Measurements from ENCODE around the gene BRSK1.
"Not testable (repeated sequence)": the region's sequence is repeated elsewhere in the genome, so short reads cannot be mapped to it uniquely, and the experiment has no call there.

BRSK1 gene

DNA sequence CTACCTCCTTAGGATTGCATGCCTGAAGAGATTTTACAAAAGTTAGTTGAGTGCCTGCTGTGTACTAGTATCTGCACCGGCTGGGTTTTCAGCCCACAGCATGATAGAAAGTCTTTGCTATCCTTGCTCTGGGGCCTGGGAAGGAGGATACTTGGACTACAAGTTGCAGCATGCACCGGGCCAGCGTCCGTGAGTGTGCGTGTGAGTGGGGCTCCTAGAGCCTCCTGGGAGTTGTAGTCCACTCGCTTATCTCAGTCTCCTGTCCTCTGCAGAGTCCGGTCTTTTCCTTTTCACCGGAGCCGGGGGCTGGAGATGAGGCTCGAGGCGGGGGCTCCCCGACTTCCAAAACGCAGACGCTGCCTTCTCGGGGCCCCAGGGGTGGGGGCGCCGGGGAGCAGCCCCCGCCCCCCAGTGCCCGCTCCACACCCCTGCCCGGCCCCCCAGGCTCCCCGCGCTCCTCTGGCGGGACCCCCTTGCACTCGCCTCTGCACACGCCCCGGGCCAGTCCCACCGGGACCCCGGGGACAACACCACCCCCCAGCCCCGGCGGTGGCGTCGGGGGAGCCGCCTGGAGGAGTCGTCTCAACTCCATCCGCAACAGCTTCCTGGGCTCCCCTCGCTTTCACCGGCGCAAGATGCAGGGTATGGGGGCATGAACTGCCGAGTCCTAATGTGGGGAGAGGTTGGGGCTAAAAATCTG lies 20.6 kb downstream of the BRSK1 start:
- no peak for DNase-seq (ENCODE audit: low read depth in 2 of 2)

DNA sequence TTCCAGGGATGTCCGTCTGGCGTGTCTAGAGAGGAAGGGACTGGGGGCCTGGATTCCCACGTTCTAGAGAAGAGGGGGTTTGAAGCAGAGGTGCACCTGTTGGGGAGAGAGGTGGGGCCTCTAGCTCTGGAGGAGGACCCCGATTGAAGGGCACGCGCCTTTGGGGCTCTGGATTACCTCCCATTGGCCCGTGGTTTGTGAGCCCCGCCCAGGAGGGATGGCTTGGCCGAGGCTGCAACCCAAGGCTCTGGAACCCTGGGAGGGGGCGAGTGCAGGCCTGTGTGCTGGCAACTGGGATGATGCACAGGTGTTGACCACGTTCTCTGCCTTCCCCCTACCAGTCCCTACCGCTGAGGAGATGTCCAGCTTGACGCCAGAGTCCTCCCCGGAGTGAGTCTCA lies 21.2 kb downstream of the BRSK1 start:
- DNase-seq (ENCODE audit: low read depth in 2 of 2): no peak

DNA sequence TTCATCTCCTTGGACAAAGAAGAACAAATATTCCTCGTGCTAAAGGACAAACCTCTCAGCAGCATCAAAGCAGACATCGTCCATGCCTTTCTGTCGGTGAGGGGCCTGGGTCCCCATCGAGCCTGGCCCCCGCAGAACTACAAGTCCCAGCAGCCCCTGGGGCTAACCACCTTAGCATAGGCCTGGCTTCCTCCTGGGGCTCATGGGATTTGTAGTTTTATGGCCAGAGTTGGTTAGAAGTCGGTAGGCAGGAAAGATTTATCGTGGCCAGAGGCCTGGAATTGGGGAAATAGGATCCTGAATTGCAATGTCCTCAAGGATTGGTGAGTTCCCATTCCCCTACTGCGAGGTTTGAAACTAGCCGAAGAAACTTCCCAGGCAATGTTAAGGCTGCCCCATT lies 21.7 kb downstream of the BRSK1 start:
- no peak for DNase-seq (ENCODE audit: low read depth in 2 of 2)

DNA sequence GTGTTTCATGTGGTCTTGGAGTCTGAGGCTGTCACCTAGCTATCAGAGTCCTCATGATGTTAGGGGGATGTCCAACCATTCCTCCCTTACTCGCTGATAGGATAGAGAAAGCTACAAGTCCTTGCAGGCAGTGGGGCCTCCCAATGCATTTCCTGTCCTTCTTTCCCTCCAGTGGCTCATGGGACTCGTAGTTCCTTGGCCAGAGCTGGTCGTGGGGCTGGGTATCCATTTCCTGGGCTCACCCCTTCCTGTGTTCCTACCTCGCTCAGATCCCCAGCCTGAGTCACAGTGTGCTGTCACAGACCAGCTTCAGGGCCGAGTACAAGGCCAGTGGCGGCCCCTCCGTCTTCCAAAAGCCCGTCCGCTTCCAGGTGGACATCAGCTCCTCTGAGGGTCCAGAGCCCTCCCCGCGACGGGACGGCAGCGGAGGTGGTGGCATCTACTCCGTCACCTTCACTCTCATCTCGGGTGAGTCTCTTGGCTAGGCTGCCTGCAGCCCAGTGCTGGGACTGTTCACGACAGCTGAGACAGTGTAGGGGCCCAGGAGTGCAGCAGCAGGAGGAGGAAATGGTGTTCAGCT lies 22.3 kb downstream of the BRSK1 start:
- DNase-seq (ENCODE audit: low read depth in 2 of 2): no peak

DNA sequence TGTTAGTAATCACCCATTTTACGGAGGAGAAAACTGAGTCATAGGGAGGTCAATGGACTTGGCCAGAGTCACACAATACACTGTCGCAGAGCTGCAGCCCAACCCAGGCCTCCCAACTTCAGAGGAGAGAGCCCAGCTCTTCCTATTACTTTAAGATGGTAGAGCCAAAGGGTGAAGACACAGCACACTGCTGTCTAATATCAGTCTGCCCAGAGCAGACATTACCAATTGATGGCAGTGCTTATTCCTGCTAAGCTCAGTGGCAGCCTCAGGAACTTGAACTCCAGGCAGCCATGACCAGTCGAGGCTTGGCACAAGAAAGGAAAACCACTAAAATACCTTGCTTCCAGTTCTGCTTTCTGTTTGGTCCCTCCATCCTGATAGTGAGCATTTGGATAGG lies 22.9 kb downstream of the BRSK1 start:
- DNase-seq (ENCODE audit: low read depth in 2 of 2): no peak

DNA sequence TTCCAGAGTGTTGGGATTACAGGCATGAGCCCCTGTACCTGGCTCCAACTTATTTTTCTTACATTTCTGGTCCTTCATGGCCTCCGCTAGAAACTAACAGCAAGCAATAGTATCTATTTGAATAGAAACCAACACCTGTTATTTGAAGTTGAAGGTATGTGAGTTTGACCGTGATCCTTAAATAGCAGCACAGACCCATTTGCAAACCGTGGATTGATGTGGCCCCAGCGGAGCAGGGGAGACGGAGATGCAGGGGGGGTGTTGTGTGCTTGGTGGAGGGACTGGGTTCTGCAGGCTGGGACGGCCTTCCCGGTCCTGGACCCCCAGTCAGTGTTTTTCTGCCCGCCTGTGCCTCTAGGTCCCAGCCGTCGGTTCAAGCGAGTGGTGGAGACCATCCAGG lies 24.5 kb downstream of the BRSK1 start:
- no peak for DNase-seq (ENCODE audit: low read depth in 2 of 2)

DNA sequence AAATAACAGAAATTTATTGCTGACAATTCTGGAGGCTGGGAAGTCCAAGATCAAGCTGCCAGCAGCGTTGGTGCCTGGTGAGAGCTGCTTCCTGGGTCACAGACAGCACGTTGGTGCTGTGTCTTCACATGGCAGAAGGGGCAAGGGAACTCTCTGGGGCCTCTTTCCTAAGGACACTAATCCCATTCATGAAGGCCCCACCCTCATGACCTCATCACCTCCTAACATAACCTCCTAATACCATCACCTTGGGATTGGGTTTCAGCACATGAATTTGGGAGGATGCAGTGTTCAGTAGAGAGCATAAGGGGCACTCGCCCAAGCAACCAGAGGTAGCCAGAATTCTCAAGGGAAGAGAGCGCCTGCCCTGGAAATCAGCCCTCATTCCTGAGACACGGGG lies 25.7 kb downstream of the BRSK1 start:
- no peak for DNase-seq (ENCODE audit: low read depth in 2 of 2)

DNA sequence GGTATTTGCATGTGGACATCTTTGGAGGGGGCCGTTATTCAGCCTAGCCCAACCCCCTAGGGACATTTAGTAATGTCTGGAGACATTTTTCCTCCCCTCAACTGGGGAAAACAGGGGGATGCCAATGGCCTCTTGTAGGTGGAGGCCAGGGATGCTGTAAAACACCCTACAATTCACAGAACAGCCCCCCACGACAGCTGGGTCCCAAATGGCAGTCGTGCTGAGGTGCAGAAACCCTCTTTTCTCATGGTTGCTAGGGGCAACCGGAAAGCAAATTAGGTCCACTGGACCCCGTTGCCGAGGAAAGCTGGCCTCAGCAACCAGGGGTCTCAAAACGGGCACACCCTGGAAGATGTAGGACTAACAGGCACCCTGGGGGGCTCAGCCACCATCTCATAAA lies 26.7 kb downstream of the BRSK1 start:
- DNase-seq (ENCODE audit: low read depth in 2 of 2): no peak

DNA sequence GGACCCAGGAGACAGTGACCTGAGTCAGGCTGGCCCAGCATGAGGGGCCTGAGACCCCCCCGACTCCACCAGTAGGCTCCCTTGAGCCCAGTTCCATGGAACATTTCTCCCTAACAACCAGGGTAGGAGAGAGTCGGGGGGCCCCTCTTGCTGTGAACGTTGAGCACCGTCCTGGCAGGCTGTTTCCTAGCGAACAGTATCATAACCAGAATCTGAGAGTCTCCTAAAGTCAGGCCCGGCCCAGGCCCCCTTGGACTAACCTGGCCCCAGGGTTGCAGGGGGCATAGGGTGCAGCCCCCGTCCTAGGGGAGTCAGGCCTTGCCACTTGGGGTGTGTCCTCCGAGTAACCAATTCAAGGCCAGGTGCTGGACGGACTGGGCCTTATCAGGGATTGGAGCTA lies 27.6 kb downstream of the BRSK1 start:
- DNase-seq (ENCODE audit: low read depth in 2 of 2): no peak

DNA sequence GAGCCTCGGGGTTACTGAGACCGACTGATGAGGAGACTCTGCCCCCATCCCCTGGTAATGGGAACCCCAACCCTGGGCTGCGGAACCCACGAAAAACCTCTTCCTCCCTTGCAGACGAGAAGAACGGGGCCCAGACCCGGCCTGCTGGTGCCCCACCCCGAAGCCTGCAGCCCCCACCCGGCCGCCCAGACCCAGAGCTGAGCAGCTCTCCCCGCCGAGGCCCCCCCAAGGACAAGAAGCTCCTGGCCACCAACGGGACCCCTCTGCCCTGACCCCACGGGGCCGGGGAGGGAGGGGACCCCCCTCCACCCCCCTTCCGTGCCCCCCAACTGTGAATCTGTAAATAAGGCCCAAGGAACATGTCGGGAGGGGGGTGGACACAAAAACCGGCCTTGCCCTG lies 28.0 kb downstream of the BRSK1 start:
- DNase-seq (ENCODE audit: low read depth in 2 of 2): no peak

DNA sequence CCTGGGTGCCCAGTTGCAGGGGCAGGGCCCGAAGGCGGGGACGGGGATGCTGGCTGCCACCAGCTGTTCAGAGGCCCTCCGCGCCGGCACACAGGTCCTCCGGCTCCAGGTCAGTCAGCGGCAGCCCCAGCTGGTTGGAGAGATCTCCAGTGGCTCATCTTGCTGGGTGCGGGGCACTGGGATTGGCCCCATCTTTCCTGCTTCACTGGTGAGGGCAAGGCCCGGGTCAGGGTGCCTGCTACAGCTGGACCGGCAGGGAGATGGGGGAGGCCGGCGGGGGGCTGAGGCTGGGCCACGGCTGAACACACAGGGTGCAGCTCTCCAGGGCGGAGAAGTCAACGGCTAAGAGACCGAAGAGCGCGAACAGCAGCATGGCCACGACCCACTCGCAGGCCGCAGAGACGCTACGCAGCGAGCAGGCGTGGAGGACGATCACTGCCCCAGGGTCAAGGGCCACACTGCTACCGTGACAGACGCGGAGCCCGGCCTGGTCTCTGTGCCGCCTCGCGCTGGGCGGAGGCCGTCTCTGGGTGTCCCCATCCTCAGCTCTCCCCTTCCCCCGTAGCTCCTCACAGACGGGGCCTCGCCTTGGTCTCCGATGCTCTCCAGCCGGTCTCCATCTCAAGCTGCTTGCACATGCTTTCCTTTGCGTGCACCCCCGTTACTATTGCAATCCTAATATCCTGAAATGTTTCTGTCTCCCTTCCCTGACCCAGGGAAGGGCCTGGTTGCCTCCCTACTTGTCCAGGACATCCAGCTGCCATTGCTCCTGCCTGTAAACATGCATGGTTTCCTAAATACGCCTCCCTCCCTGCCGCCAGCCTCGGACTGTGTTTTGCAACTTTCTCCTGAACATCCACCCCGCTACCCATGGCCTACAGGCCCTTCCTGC lies 29.1 kb downstream of the BRSK1 start:
- DNase-seq (ENCODE audit: low read depth in 2 of 2): no peak

DNA sequence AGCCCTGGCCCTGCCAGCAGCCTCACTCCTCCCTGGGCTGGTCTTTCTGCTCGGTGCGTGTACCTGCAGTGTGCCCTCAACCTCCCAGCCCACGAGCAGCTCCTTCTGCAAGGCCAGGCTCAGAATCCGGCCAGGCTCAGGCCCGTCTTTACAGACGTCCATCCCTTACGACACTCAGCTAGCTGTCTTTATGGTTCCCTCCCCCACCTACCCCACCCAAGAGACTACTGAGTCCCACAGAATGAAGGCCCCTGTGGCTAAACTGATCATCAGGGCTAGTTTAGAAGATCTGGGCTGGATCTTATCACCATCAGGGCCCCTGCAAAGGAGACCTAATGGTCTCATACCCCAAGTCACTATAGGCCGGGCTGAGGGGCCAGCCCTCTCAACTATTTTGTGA lies 30.6 kb downstream of the BRSK1 start:
- DNase-seq (ENCODE audit: low read depth in 2 of 2): no peak

DNA sequence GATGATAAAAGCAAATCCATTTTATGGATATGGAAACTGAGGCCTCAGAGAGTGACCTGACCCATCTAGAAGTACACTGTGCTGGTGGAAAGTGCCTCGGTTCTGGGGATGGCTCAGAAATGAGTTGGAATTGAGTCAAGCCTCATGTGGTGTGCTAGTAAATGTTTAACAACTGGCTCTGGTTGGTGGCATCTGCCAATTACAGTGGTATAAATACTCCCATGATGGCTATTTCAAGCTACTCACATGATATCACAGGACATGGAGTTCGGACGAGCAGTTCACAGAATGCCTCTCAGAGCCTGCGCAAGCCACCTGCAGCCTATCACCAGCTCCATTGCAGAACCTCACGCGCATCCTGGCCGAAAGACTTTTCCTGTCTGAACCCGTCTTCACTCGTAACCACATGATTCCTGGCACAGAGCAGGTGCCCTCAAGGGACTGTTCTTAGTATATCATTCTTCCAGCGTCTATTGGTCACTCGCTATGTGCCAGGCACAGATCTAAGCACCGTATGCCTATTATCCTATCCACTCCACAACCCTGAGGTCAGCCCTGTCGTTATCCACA lies 32.2 kb downstream of the BRSK1 start:
- no peak for DNase-seq (ENCODE audit: low read depth in 2 of 2)

DNA sequence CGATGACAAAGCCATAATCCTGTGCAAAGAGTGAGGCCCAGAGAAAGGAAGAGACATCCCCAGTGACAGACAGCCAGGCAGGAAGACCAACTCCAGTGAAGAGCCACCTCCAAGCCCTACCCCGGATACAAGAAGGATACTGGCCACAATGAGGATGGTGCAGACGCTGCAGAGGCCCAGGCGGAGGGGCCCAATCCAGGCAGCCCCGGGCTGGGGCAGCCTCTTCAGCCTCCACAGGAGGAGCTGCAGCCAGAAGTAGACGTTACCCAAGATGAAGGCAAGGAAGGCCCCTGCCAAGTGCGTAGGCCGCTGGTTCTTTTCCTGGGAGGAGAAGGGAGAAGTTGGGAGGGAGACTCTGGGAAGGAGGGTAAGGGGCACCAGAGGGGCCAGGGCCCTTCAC lies 32.8 kb downstream of the BRSK1 start:
- no peak for DNase-seq (ENCODE audit: low read depth in 2 of 2)

DNA sequence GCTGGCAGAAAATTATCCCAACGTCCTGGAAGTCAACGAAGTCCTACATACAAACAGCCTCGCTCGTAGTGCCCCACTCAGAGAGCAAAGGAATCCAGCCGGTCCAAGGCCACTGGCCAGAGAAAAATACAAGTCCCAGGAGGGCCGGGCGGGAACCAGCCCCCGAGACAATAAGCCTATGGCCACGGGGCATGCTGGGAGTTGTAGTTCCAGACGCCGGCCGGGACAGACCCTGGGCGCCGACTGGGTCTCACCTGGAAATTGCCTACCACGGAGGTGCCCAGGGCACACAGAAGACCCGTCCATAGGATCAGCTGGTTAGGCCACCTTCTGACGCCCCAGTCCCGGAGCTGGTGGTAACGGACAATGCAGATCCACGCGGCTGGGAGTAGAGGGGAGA lies 36.0 kb downstream of the BRSK1 start:
- no peak for DNase-seq (ENCODE audit: low read depth in 2 of 2)

DNA sequence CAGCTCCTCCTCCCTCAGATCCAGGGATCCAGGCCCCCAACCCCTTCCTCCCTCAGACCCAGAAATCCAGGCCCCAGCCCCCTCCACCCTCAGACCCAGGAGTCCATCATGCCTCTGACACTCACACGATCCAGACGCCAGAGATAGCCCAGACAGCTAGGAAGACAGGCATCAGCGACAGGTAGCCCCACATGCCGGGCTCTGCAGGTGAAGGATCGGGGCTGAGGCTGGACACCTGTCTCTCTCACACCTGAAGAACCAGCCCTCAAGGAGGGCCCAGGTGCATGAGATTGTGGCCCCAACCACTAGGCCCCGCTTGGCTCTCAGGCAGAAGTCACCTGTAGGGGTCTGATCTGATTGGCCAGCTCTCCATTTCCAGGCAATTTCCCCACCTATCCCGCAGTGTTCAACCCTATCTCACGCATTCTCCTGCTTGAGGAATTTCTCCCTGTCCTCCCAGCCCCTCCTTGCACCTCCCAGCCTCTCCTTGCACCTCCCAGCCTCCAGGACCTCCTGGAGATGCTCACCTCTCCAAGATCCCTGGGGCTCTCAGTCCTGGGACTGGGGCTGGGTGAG lies 37.1 kb downstream of the BRSK1 start:
- DNase-seq (ENCODE audit: low read depth in 2 of 2): no peak

DNA sequence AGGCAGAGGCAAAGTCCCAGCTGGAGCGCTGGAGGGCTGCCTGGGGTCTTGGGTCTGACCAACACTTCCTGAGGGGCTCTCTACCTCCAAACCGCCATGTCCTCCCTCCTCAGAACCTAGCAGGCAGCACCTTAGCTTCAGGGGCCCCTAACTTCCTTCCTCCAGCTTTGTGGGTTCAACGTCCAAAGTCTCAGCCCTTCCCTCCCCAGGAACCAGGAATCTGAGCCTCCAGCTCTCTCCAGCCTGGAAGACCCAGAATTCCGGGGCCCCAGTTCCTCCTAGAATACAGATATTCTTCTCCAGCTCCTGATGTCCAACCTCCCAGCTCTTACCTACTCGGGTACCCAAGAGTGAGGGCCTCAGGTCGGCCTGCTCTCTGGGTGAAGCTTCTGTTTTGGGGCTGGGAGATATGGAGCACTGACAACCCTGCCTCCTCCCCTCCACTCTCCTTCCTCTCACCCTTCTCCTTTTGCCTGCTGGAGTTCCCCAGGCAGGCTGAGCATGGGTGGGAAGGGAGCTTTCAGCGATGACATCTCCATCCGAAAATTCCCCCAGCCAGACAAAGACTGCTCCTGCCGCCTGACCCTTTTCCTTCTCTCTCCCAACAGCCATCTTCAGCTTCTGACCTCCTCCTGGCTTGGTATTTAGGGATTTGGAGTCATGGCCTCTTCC lies 37.8 kb downstream of the BRSK1 start:
- no peak for DNase-seq (ENCODE audit: low read depth in 2 of 2)

DNA sequence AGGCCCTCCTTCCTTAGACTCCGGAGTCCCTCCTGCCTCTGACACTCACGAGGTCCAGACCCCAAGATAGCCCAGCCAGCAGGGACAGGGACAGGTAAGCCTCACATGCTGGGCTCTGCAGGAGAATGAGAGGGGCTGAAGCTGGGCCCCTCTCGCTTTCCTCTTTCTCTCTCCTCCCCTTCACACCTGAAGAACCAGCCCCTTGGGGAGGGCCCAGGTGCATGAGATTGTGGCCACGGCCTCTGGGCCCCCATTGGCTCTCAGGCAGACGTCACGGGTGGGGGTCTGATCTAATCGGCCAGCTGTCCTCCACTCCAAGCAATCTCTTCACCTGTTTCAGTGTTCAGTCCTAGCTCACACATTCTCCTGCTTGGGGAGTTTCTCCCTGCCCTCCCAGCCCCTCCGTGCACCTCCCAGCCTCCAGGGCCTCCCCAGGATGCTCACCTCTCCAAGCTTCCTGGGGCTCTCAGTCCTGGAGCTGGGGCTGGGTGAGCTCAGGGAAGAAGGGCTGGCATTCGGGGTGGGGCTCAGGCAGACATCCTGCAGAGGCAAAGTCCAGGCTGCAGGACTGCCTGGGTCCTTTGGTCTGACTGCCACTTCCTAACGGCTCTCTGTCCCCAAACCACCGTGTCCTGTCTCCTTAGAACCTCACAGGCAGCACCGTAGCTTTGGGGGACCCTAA lies 38.5 kb downstream of the BRSK1 start:
- no peak for DNase-seq (ENCODE audit: low read depth in 2 of 2)

DNA sequence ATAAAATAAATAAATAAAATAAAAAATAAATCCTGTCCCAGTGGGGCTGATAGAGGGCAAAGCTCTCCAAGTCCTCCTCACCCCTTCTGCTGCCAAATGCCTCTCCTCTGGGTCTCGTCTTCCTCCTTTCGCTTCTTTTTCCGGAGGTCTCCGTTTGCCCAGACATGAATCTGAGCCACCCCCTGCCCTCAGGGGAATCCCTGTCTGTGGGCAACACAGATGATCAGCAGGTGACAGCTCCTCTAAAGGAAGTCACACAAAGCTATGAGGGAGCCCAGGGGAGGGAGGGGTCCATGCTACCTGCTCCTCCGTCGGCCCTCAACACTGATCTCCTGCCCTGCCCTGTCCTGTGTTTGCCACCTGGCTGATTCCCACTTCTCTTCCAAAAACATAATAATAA lies 40.9 kb downstream of the BRSK1 start:
- DNase-seq (ENCODE audit: low read depth in 2 of 2): no peak

DNA sequence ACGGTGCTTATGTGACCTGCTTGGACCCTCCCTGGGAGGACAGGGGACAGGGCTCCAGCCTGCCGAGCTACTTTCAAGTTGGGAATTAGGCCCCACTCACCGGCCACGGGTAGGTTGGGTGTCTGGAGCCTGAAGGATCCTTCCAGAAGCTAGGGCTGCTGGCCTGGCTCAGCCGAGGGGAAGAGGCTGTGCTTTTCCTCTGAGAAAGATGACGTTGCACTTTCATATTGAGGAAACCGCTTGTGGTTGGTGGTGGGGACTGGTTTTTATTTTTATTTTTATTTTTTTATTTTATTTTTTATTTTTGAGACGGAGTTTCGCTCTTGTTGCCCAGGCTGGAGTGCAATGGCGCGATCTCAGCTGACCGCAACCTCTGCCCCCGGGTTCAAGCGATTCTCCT lies 41.4 kb downstream of the BRSK1 start, which contains the start of gene TMEM150B:
TMEM150B (minus strand) TSS at position 170 of the 400 bp plus-strand sequence. CDS start 4,305 bp downstream, outside the sequence.
- DNase-seq (ENCODE audit: low read depth in 2 of 2): no peak

DNA sequence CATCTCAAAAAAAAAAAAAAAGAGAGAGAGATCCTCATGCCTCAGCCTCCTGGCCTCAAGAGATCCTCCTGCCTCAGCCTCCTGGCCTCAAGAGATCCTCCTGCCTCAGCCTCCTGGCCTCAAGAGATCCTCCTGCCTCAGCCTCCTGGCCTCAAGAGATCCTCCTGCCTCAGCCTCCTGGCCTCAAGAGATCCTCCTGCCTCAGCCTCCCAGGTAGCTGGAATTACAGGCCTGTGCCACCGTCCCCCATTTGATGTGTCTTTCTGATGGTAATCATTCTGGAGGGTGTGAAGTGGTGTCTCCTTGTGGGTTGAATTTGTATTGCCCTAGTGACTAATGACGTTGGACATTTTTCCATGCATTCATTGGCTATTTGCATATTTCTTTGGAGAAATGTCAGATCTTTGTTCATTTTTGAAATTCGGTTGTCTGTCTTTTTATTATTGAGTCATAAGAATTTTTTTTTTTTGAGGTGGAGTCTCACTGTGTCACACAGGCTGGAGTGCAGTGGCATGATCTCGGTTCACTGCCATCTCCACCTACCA lies 45.0 kb downstream of the BRSK1 start:
- not testable (repeated sequence) for DNase-seq (ENCODE audit: low read depth in 2 of 2)

All from stimulated activated CD8-positive, alpha-beta memory T cell treated with anti-CD3 and anti-CD28 coated beads, Interleukin-15, amount 100 ng/mL, for 4 hours (primary cell).